Skeletal muscle satellite cell (primary cell): ENCODE measurements around the gene NEAT1.
A peak's percentile ranks its signal among the peaks of the same experiment; 100 is the strongest.

Experiments
- H3K27me3 ChIP-seq: 2 replicates; pipeline ENCODE4 v1.7.0; 2013; ENCODE audit warnings: low read length; ENCODE audit not compliant: control insufficient read depth, insufficient read depth
- H3K36me3 ChIP-seq: 2 replicates; pipeline ENCODE4 v1.7.0; 2013; ENCODE audit warnings: mild to moderate bottlenecking, control low read depth, low read length; ENCODE audit not compliant: insufficient read depth
- H3K4me1 ChIP-seq: 2 replicates; pipeline ENCODE4 v1.7.0; 2013; ENCODE audit warnings: low read length; ENCODE audit not compliant: control insufficient read depth, insufficient read depth
- H3K4me2 ChIP-seq: 2 replicates; pipeline ENCODE4 v1.7.0; 2013; ENCODE audit warnings: mild to moderate bottlenecking, low read length
- H3K4me3 ChIP-seq: 2 replicates; pipeline ENCODE4 v1.7.0; 2013; ENCODE audit warnings: low read length
- H3K9ac ChIP-seq: 2 replicates; pipeline ENCODE4 v1.7.0; 2013; ENCODE audit warnings: mild to moderate bottlenecking, low read depth, low read length, moderate library complexity
- H3K9me3 ChIP-seq: replicated peaks from 2 replicates; pipeline ENCODE4 v1.7.0; 2013; ENCODE audit warnings: mild to moderate bottlenecking, control low read depth, low read length

Gene NEAT1

GRCh38 chr11:65381716-65382032 lies 40.9 kb upstream of the NEAT1 start:
- Histone ChIP-seq H3K9ac (peak overlapping the region; percentile 94), H3K4me2 (peak overlapping the region; percentile 86), H3K27me3 (no peaks in the 10 kb centered on the region), H3K9me3 (no peaks in the 10 kb centered on the region), H3K36me3 (no peaks in the 10 kb centered on the region), H3K4me1 (peaks cover 45% of the 10 kb centered on the region), H3K4me3 (peak overlapping the region; percentile 63)

DNA sequence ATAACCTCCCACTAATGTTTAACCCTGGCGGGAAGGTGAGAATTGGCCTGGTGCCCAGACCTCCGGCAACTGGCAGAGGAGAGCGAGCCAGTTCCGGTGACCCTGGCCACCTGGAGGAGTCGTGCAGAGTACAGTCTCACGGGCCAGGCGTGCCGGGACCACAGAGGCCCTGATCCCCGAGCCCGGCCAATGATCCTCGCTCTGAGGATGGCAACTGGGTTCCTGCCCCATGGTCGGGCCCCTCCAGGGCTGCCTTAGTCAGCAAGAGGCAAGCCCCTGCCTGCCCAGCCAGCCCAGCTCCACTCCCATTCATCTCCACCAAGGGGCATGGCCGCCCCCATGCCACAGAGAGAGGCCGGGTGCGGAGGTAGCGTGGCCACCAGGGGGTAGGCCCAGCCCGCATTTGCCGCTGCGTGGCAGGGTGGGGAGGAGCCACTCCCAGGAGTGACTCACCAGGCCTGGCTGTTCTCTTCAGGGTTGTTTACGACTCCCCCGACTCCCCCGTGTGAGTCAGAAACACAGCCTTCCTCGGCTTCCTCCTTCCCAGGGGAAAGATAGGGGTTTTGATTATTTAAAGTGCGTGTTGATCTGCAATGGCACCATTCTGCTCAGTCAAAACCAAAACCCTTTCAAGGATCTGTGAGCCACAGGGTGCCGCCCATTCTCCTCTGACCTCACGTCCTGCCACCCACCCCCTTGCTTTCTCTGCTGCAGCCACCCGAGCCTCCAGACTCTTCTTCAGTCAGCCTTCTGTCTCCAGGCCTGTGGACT lies 40.4 kb upstream of the NEAT1 start, which contains the start of gene SLC25A45:
Gene SLC25A45 (minus strand): TSS at position 614 of the 771 bp plus-strand sequence. CDS start 695 bp downstream, outside the sequence.
- peak within 1 kb of the TSS; percentile 86 for H3K4me2 ChIP-seq
- no peaks in the 10 kb centered on the region for H3K36me3 ChIP-seq
- no peaks in the 10 kb centered on the region for H3K27me3 ChIP-seq
- H3K9me3 ChIP-seq = no peaks in the 10 kb centered on the region
- peak within 1 kb of the TSS; percentile 94 for H3K9ac ChIP-seq
- H3K4me1 ChIP-seq = peaks cover 45% of the 10 kb centered on the region
- H3K4me3 ChIP-seq = peak within 1 kb of the TSS; percentile 63

DNA sequence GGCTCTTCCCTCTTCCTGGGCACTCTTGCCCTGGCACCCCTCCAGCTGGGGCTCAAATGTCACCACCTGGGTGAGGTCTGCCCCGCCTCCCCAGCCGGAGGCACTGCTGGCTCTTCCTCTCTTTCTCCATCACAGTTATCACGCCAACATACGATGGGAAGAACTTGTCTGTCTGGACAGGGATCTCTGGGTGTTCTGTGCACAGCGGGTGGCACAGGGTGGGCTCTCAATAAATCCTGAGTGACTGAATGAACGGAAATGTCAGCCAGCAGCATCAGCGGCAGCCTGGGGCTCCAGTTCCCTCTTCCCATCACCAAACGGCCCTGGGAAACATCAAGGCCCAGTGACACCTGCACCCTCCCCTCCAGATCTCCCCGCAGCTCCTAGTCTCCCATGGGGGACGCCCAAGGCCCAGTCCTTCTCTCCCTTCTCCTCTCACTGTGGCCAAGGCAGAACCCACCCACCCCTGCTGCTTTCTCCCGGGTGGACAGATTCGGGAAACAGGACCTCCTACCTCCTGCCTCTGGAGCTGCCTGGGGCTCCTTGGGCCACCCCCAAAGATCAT lies 39.7 kb upstream of the NEAT1 start:
- H3K4me3 ChIP-seq = peak overlapping the region; percentile 48
- H3K4me1 ChIP-seq = peaks cover 48% of the 10 kb centered on the region
- no peaks in the 10 kb centered on the region for H3K27me3 ChIP-seq
- no peaks in the 10 kb centered on the region for H3K9me3 ChIP-seq
- no peaks in the 10 kb centered on the region for H3K36me3 ChIP-seq
- H3K9ac ChIP-seq = peak overlapping the region; percentile 82
- H3K4me2 ChIP-seq = peak overlapping the region; percentile 78

- Histone ChIP-seq H3K4me3 (no peak overlapping the region), H3K4me2 (no peak overlapping the region), H3K27me3 (no peaks in the 10 kb centered on the region), H3K9ac (peak overlapping the region; percentile 35), H3K36me3 (peaks cover 3% of the 10 kb centered on the region), H3K4me1 (peaks cover 57% of the 10 kb centered on the region), H3K9me3 (no peaks in the 10 kb centered on the region)
Measured at GRCh38 chr11:65383778-65384177, 38.8 kb upstream of the NEAT1 start.

- Histone ChIP-seq H3K36me3 (peaks cover 3% of the 10 kb centered on the region), H3K4me3 (no peak overlapping the region), H3K9me3 (no peaks in the 10 kb centered on the region), H3K4me1 (peaks cover 63% of the 10 kb centered on the region), H3K27me3 (no peaks in the 10 kb centered on the region), H3K9ac (peak overlapping the region; percentile 35), H3K4me2 (no peak overlapping the region)
Measured at GRCh38 chr11:65384301-65384889, 38.2 kb upstream of the NEAT1 start.

GRCh38 chr11:65386307-65387140 lies 36.1 kb upstream of the NEAT1 start, which contains the start of gene FRMD8:
Gene FRMD8, plus strand, starts transcription at chr11:65386637. Its CDS starts 400 bp downstream, at chr11:65387037.
- H3K36me3 ChIP-seq = peaks cover 10% of the 10 kb centered on the region
- H3K4me1 ChIP-seq = peaks cover 80% of the 10 kb centered on the region
- peak within 1 kb of the TSS; percentile 98 for H3K9ac ChIP-seq
- peak within 1 kb of the TSS; percentile 98 for H3K4me3 ChIP-seq
- H3K27me3 ChIP-seq = no peaks in the 10 kb centered on the region
- H3K9me3 ChIP-seq = no peaks in the 10 kb centered on the region
- peak within 1 kb of the TSS; percentile 97 for H3K4me2 ChIP-seq

DNA sequence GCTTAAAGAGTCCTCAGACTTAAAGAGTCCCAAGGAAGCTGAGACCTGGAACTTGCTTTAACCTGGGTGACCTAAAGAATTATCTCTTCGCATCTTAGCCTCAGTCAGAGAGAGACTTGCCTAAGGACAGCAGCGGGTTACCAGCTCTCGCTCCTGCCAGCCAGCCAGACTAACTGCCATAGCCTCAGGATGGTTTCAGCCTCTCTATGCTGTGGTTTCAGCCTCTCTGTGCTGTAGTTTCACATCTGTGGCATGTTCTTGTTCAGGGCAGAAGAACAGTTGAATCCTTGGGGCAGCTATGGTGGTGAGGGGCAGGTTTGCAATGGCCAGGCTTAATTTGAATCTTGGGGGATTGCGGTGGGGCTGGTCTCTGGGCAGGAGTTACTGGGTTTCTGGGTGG lies 33.9 kb upstream of the NEAT1 start:
- Histone ChIP-seq H3K9ac (peak overlapping the region; percentile 77), H3K27me3 (no peaks in the 10 kb centered on the region), H3K4me1 (peaks cover 63% of the 10 kb centered on the region), H3K4me2 (peak overlapping the region; percentile 97), H3K9me3 (no peaks in the 10 kb centered on the region), H3K4me3 (peak overlapping the region; percentile 98), H3K36me3 (peaks cover 32% of the 10 kb centered on the region)

DNA sequence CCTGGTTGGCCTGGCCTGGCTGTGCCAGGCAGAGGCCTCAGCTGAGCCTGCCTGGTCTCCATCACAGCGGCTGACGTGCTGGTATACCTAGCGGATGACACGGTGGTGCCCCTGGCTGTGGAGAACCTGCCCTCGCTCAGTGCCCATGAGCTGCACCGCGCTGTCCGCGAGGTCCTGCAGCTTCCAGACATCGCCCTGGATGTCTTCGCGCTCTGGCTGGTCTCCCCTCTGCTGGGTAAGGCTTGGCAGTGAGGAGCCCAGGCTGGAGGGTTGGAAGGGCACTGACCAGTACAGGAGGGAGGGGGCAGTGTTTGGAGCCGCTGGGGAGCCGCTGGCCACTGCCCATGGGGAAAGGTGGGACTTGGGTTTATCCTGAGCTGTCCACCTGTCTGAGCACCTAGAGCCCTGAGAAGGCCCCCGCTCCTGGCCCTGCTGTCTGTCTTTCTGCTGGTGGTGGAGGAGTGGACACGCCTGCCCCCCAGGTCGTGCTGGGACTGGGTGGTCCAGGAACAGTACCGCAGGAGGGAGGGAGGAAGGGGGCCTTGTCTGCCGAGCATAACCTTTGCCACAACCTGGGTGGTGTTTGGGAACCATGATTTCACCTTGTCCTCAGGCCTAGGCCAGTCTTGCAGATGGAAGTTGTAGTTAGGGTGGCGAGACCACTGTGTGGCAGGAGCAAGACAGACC lies 33.2 kb upstream of the NEAT1 start:
- Histone ChIP-seq H3K9me3 (no peaks in the 10 kb centered on the region), H3K4me1 (peaks cover 56% of the 10 kb centered on the region), H3K4me3 (peak overlapping the region; percentile 98), H3K4me2 (peak overlapping the region; percentile 97), H3K36me3 (peaks cover 37% of the 10 kb centered on the region), H3K27me3 (no peaks in the 10 kb centered on the region), H3K9ac (peak overlapping the region; percentile 77)

DNA sequence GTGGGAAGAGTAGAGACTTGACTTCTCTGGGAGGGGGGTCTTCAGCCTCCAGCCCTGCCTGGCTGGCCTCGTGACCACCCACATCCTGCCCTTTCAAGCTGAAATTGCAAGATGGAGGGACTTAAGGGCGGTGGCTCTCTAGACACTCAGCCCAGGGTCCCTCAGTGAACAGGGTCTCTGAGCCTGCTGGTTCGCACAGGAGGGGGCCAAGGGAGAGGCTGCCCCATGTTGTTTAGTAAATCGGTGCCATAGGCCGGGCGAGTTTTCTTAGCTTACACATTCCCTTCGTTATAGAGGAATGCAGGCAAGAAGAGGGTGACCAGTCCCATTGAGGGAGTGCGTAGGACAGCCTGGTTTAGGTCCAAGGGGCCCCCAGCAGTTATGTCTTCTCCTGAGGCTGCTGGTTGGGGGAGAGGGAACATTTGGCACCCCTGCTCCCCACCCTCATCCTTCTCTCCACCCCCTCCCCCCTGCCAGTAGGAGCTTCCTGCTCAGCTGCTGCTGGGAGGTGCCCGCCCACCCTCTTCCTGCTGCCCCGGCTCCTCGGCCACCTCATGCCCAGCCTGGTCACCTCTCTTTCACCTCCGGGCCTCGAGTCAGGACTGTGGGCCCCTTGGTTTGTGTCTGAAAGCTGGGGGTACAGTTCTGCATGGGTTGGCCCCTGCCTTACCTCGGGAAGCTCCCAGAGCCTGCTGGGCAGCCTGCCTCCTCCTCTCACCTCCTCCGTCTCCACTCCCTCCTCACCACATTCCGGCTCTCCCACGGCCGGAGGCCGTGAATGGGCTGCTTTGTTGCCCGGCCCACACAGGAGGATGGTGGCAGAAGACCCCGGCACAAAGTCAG lies 32.3 kb upstream of the NEAT1 start:
- Histone ChIP-seq H3K9me3 (no peaks in the 10 kb centered on the region), H3K4me2 (peak overlapping the region; percentile 97), H3K27me3 (no peaks in the 10 kb centered on the region), H3K4me1 (peaks cover 47% of the 10 kb centered on the region), H3K4me3 (peak overlapping the region; percentile 98), H3K9ac (peak overlapping the region; percentile 77), H3K36me3 (peaks cover 41% of the 10 kb centered on the region)

- Histone ChIP-seq H3K9ac (peak overlapping the region; percentile 77), H3K9me3 (no peaks in the 10 kb centered on the region), H3K36me3 (peaks cover 48% of the 10 kb centered on the region), H3K4me1 (peaks cover 44% of the 10 kb centered on the region), H3K27me3 (no peaks in the 10 kb centered on the region), H3K4me2 (peak overlapping the region; percentile 97), H3K4me3 (peak overlapping the region; percentile 98)
Measured at GRCh38 chr11:65390996-65391395, 31.6 kb upstream of the NEAT1 start.
